Neural progenitor cell (in vitro differentiated cells): Measurements from ENCODE around the gene PAN2.

Source experiments
- CTCF ChIP-seq: fragments of 200-600 bp; sonication (generic); IDR thresholded peaks from 2 replicates; pipeline ENCODE4 v1.5.1; 2017; ENCODE audit warnings: antibody characterized with exemption, mild to moderate bottlenecking
- EZH2phosphoT487 ChIP-seq: fragments of 200-600 bp; sonication (generic); IDR thresholded peaks from 2 replicates; pipeline ENCODE4 v1.6.1; 2017; ENCODE audit warnings: antibody characterized with exemption

GRCh38 chr12:56334490-56334793, 642 bp upstream of the PAN2 start:
- TF ChIP-seq CTCF (no peak), EZH2phosphoT487 (no peak)
